HUDEP-2 (cell line): ENCODE results near the gene PUM2.
"Not testable (repeated sequence)": the region's sequence is repeated elsewhere in the genome, so short reads cannot be mapped to it uniquely, and the experiment has no call there.

Experiments
- DNase-seq, 76 experiments: peaks; one replicate each; lab custom pipeline; 2025; ENCODE audit not compliant: unreplicated experiment in 76 of 76; lab: John Stamatoyannopoulos, UW

The PUM2 gene

GRCh38 chr2:20300656-20301055, 50.0 kb downstream of the PUM2 start:
- DNase-seq = no peak

GRCh38 chr2:20299113-20299512, 51.5 kb downstream of the PUM2 start:
- DNase-seq = peak in 5 of 76 experiments; percentile 2 to 13 (median 7)

GRCh38 chr2:20294231-20294630, 56.4 kb downstream of the PUM2 start:
- DNase-seq = no peak

GRCh38 chr2:20292984-20293383, 57.7 kb downstream of the PUM2 start:
- no peak for DNase-seq

GRCh38 chr2:20291846-20292408, 58.7 kb downstream of the PUM2 start:
- no peak for DNase-seq

GRCh38 chr2:20291106-20291564, 59.5 kb downstream of the PUM2 start:
- DNase-seq = peak in 70 of 76 experiments; percentile 3 to 81 (median 46)

GRCh38 chr2:20288642-20289340, 61.9 kb downstream of the PUM2 start:
- peak in 40 of 76 experiments; percentile 0 to 62 (median 26) for DNase-seq

GRCh38 chr2:20282916-20283592, 67.6 kb downstream of the PUM2 start:
- peak in 36 of 76 experiments; percentile 1 to 47 (median 16) for DNase-seq

GRCh38 chr2:20281876-20282275, 68.8 kb downstream of the PUM2 start:
- no peak for DNase-seq

- no peak for DNase-seq
These were observed 77.6 kb downstream of the PUM2 start for GRCh38 chr2:20273042-20273441.

- not testable (repeated sequence) for DNase-seq
These were observed 82.3 kb downstream of the PUM2 start for GRCh38 chr2:20268317-20268716.

GRCh38 chr2:20267529-20267928, 83.1 kb downstream of the PUM2 start:
- no peak for DNase-seq

GRCh38 chr2:20264629-20265028, 86.0 kb downstream of the PUM2 start:
- DNase-seq = no peak

GRCh38 chr2:20257411-20257810, 93.2 kb downstream of the PUM2 start:
- no peak for DNase-seq

- DNase-seq = no peak
These were observed 95.9 kb downstream of the PUM2 start for GRCh38 chr2:20254731-20255130.

GRCh38 chr2:20250436-20250835, 100.2 kb downstream of the PUM2 start:
- no peak for DNase-seq

- no peak for DNase-seq
These were observed 101.5 kb downstream of the PUM2 start for GRCh38 chr2:20249170-20249569.

GRCh38 chr2:20247084-20247483, 103.6 kb downstream of the PUM2 start:
- no peak for DNase-seq

- DNase-seq = not testable (repeated sequence)
These were observed 107.0 kb downstream of the PUM2 start for GRCh38 chr2:20243637-20244036.

- no peak for DNase-seq
These were observed 107.8 kb downstream of the PUM2 start for GRCh38 chr2:20242727-20243377.
